Neuronal stem cell (in vitro differentiated cells): ENCODE measurements around the gene HNRNPA1.

ENCODE experiments used
- DNase-seq: peaks from one replicate; pipeline ENCODE4 v3.0.0-alpha.2; 2013; ENCODE audit warnings: low spot score
- H2AFZ ChIP-seq: one replicate; pipeline ENCODE4 v1.6.1; 2013; ENCODE audit warnings: mild to moderate bottlenecking, low read length, inconsistent platforms
- H2AK5ac ChIP-seq: 2 replicates; pipeline ENCODE4 v1.6.1; 2013; ENCODE audit warnings: low read depth, mild to moderate bottlenecking, inconsistent platforms, low read length, moderate library complexity, mixed read lengths
- H2BK120ac ChIP-seq: 2 replicates; pipeline ENCODE4 v1.6.1; 2013; ENCODE audit warnings: low read depth, mild to moderate bottlenecking, inconsistent platforms, low read length, moderate library complexity, mixed read lengths
- H2BK12ac ChIP-seq: one replicate; pipeline ENCODE4 v1.6.1; 2013; ENCODE audit warnings: low read length, inconsistent platforms
- H2BK15ac ChIP-seq: 2 replicates; pipeline ENCODE4 v1.6.1; 2013; ENCODE audit warnings: mild to moderate bottlenecking, low read length, inconsistent platforms, mixed read lengths
- H2BK5ac ChIP-seq: one replicate; pipeline ENCODE4 v1.6.1; 2013; ENCODE audit warnings: inconsistent platforms, mild to moderate bottlenecking, low read length, moderate library complexity
- H3K14ac ChIP-seq: one replicate; pipeline ENCODE4 v1.6.1; 2013; ENCODE audit warnings: low read length, inconsistent platforms
- H3K18ac ChIP-seq: 2 replicates; pipeline ENCODE4 v1.6.1; 2013; ENCODE audit warnings: low read length, inconsistent platforms
- H3K23ac ChIP-seq: 2 replicates; pipeline ENCODE4 v1.6.1; 2013; ENCODE audit warnings: low read depth, mild to moderate bottlenecking, mixed read lengths, low read length, inconsistent platforms; ENCODE audit not compliant: poor library complexity
- H3K27ac ChIP-seq: replicated peaks from 3 replicates; pipeline ENCODE4 v1.5.1; 2013; ENCODE audit warnings: low read length, inconsistent platforms
- H3K27me3 ChIP-seq, 3 experiments: 2 replicates each; pipeline ENCODE4 v1.6.1; 2013; ENCODE audit warnings: low read length in 3 of 3, mild to moderate bottlenecking in 2 of 3, inconsistent platforms in 1 of 3, low read depth in 1 of 3, mixed read lengths in 1 of 3, moderate library complexity in 1 of 3; ENCODE audit not compliant: control insufficient read depth in 3 of 3, insufficient read depth in 3 of 3
- H3K36me3 ChIP-seq, 2 donors: replicated peaks in 1 of 2; 2 replicates each; pipeline ENCODE4 v1.6.1; 2013; ENCODE audit warnings: low read length in 2 of 2; ENCODE audit not compliant: control insufficient read depth in 2 of 2, insufficient read depth in 2 of 2
- H3K4ac ChIP-seq: 2 replicates; pipeline ENCODE4 v1.6.1; 2013; ENCODE audit warnings: inconsistent platforms, mild to moderate bottlenecking, low read length, moderate library complexity
- H3K4me1 ChIP-seq, 2 donors: 1 replicate in 1 of 2; 2 replicates in 1 of 2; pipeline ENCODE4 v1.6.1; 2013; ENCODE audit warnings: low read length in 2 of 2, low read depth in 1 of 2; ENCODE audit not compliant: control insufficient read depth in 2 of 2, insufficient read depth in 1 of 2
- H3K4me2 ChIP-seq: one replicate; pipeline ENCODE4 v1.6.1; 2013; ENCODE audit warnings: mild to moderate bottlenecking, low read length, inconsistent platforms; ENCODE audit not compliant: insufficient read depth, poor library complexity, severe bottlenecking
- H3K4me3 ChIP-seq, 2 donors: 2 replicates each; pipeline ENCODE4 v1.5.1; 2013; ENCODE audit warnings: low read length in 2 of 2, mild to moderate bottlenecking in 2 of 2, inconsistent platforms in 1 of 2, moderate library complexity in 1 of 2
- H3K79me1 ChIP-seq: one replicate; pipeline ENCODE4 v1.6.1; 2013; ENCODE audit warnings: low read depth, mild to moderate bottlenecking, inconsistent platforms, low read length, moderate library complexity
- H3K9ac ChIP-seq: one replicate; pipeline ENCODE4 v1.6.1; 2013; ENCODE audit warnings: mild to moderate bottlenecking, low read depth, low read length, inconsistent platforms; ENCODE audit not compliant: poor library complexity
- H3K9me3 ChIP-seq, 2 donors: replicated peaks in 1 of 2; 2 replicates each; pipeline versions ENCODE3 to v1.6.1; 2013; ENCODE audit warnings: low read length in 2 of 2, mild to moderate bottlenecking in 2 of 2, inconsistent platforms in 1 of 2, low read depth in 1 of 2, mixed read lengths in 1 of 2, moderate library complexity in 1 of 2; ENCODE audit not compliant: control insufficient read depth in 2 of 2, insufficient read depth in 1 of 2
- H4K8ac ChIP-seq: one replicate; pipeline ENCODE4 v1.6.1; 2013; ENCODE audit warnings: low read depth, mild to moderate bottlenecking, inconsistent platforms, low read length, moderate library complexity
- H4K91ac ChIP-seq: one replicate; pipeline ENCODE4 v1.6.1; 2013; ENCODE audit warnings: low read length, low read depth, mild to moderate bottlenecking, inconsistent platforms; ENCODE audit not compliant: poor library complexity
- WGBS, 2 donors: extraction: QIAGEN DNeasy Blood & Tissue Kit; methylation state at CpG; one replicate each; pipeline ENCODE4 v1.1.7; 2013; ENCODE audit warnings: missing lambda C conversion rate in 2 of 2, mixed read lengths in 1 of 2; ENCODE audit not compliant: insufficient read length in 2 of 2, insufficient replicate concordance in 1 of 2; ENCODE audit errors: extremely low coverage in 2 of 2; 5-methylcytosine and 5-hydroxymethylcytosine counted together

Gene HNRNPA1

GRCh38 chr12:54273981-54274380 lies 6.5 kb upstream of the HNRNPA1 start:
- Histone ChIP-seq H3K14ac (no peak overlapping the region), H2BK15ac (no peak overlapping the region), H3K4me3 (no peak overlapping the region), H4K91ac (no peak overlapping the region), H3K4ac (no peak overlapping the region), H3K4me2 (no peak overlapping the region), H3K36me3 (peaks cover 6 to 84% of the 10 kb centered on the region in 2 donors), H2BK12ac (no peak overlapping the region), H4K8ac (no peak overlapping the region), H3K23ac (no peak overlapping the region), H3K27ac (no peak overlapping the region), H3K27me3 (no peaks in the 10 kb centered on the region), H2AK5ac (no peak overlapping the region), H3K18ac (no peak overlapping the region), H3K9ac (no peak overlapping the region), H2BK120ac (no peak overlapping the region), H3K9me3 (no peaks in the 10 kb centered on the region), H2BK5ac (no peak overlapping the region), H3K4me1 (peaks cover 5 to 6% of the 10 kb centered on the region in 2 donors), H3K79me1 (no peaks in the 10 kb centered on the region), H2AFZ (no peak overlapping the region)
- DNase-seq: no peak
- no CpG with 5 or more reads among the region's 2 CpGs for WGBS, 2 donors

- DNase-seq: no peak
- no peak overlapping the region for H2BK15ac ChIP-seq
Observed at GRCh38 chr12:54276368-54276767, 4.2 kb upstream of the HNRNPA1 start.

GRCh38 chr12:54277823-54278276 lies 2.7 kb upstream of the HNRNPA1 start:
- no peak overlapping the region for H2AFZ ChIP-seq
- no peak overlapping the region for H3K14ac ChIP-seq
- no peak overlapping the region for H2BK12ac ChIP-seq
- H2AK5ac ChIP-seq: no peak overlapping the region
- DNase-seq: no peak
- H3K27me3 ChIP-seq: no peaks in the 10 kb centered on the region
- H3K4me2 ChIP-seq: peak overlapping the region; percentile 26
- no peaks in the 10 kb centered on the region for H3K9me3 ChIP-seq
- no peak overlapping the region for H2BK5ac ChIP-seq
- H2BK120ac ChIP-seq: no peak overlapping the region
- H3K79me1 ChIP-seq: no peaks in the 10 kb centered on the region
- peak overlapping the region; percentile 40 to 81 for H3K4me3 ChIP-seq
- H3K18ac ChIP-seq: no peak overlapping the region
- H3K9ac ChIP-seq: no peak overlapping the region
- no peak overlapping the region for H3K27ac ChIP-seq
- H4K91ac ChIP-seq: no peak overlapping the region
- no peak overlapping the region for H3K4ac ChIP-seq
- peaks cover 16 to 70% of the 10 kb centered on the region in 2 donors for H3K36me3 ChIP-seq
- no CpG with 5 or more reads among the region's 5 CpGs for WGBS, 2 donors
- H3K4me1 ChIP-seq: peaks cover 6 to 13% of the 10 kb centered on the region in 2 donors
- H2BK15ac ChIP-seq: no peak overlapping the region
- no peak overlapping the region for H4K8ac ChIP-seq
- H3K23ac ChIP-seq: no peak overlapping the region

More at GRCh38 chr12:54276368-54276767, 4.2 kb upstream of the HNRNPA1 start:
- Histone ChIP-seq H3K27ac (no peak overlapping the region), H2BK12ac (no peak overlapping the region), H3K18ac (no peak overlapping the region), H3K9ac (no peak overlapping the region), H3K9me3 (no peaks in the 10 kb centered on the region), H3K4me3 (no peak overlapping the region), H3K14ac (no peak overlapping the region), H2BK120ac (no peak overlapping the region), H3K27me3 (no peaks in the 10 kb centered on the region), H2AFZ (no peak overlapping the region), H4K8ac (no peak overlapping the region), H3K23ac (no peak overlapping the region), H3K4me1 (peaks cover 5 to 6% of the 10 kb centered on the region in 2 donors), H3K36me3 (peaks cover 7 to 70% of the 10 kb centered on the region in 2 donors), H2BK5ac (no peak overlapping the region), H4K91ac (no peak overlapping the region), H2AK5ac (no peak overlapping the region), H3K4me2 (no peak overlapping the region), H3K4ac (no peak overlapping the region), H3K79me1 (no peaks in the 10 kb centered on the region)
- no CpG with 5 or more reads among the region's 3 CpGs for WGBS, 2 donors

GRCh38 chr12:54279227-54279631 lies 1.3 kb upstream of the HNRNPA1 start:
- H4K91ac ChIP-seq: no peak overlapping the region
- no peak for DNase-seq
- no peak overlapping the region for H2BK120ac ChIP-seq
- no peak overlapping the region for H2AK5ac ChIP-seq
- H3K14ac ChIP-seq: no peak overlapping the region
- H4K8ac ChIP-seq: no peak overlapping the region
- H3K4me1 ChIP-seq: peaks cover 9 to 27% of the 10 kb centered on the region in 2 donors
- H2AFZ ChIP-seq: no peak overlapping the region
- no peaks in the 10 kb centered on the region for H3K79me1 ChIP-seq
- H2BK15ac ChIP-seq: no peak overlapping the region
- peak overlapping the region; percentile 76 for H3K18ac ChIP-seq
- no peak overlapping the region for H2BK12ac ChIP-seq
- WGBS, 2 donors: no CpG with 5 or more reads among the region's 19 CpGs
- no peaks in the 10 kb centered on the region for H3K9me3 ChIP-seq
- H3K27ac ChIP-seq: peak overlapping the region; percentile 97
- H3K4ac ChIP-seq: no peak overlapping the region
- H3K4me2 ChIP-seq: peak overlapping the region; percentile 61
- peak overlapping the region; percentile 29 for H3K23ac ChIP-seq
- peaks cover 24 to 70% of the 10 kb centered on the region in 2 donors for H3K36me3 ChIP-seq
- H3K9ac ChIP-seq: peak overlapping the region; percentile 71
- H3K27me3 ChIP-seq: no peaks in the 10 kb centered on the region
- peak overlapping the region; percentile 33 for H2BK5ac ChIP-seq
- peak overlapping the region; percentile 81 to 94 for H3K4me3 ChIP-seq
